Measurements from ENCODE around the gene EXOC3. TPM values are rescaled to one million over a fixed set of nuclear protein-coding genes. Genes with fewer than 3 reads are reported as not detected.

EXOC3 gene
- total RNA-seq, 3 donors from 2014 or later (not counting 1 experiment from before 2014, with no cell fraction given) = 89.6 to 99.9 (median 96.3) TPM

DNA sequence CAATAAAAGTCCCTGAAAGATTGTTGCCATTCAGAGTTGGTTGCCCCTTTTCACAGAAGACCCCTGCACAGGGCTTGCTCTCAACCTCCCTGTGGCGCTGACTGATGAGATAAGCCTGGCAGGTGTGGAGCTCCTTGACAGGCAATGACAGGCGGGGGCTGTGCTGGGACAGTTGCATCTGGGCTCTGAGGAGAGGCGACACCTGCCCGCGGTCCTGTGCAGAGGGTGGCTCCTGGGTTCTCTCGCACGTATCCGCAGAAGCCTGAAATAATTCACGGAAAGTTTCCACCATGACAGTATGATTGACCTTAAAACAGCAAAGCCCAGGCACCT, 19.8 kb upstream of the EXOC3 start:
- no peak overlapping the region for H3K27ac Mint-ChIP-seq
- H3K9me3 Mint-ChIP-seq = peaks cover 0 to 9% of the 10 kb centered on the region in 2 donors
- H3K4me3 Mint-ChIP-seq = no peak overlapping the region
- Histone ChIP-seq H3K4me1 (ENCODE audit: control insufficient read depth, insufficient read depth, low read length) (peaks cover 12% of the 10 kb centered on the region), H3K9me3 (ENCODE audit: control insufficient read depth, insufficient read depth, low read length) (no peaks in the 10 kb centered on the region), H3K36me3 (ENCODE audit: control insufficient read depth, insufficient read depth, low read length) (no peaks in the 10 kb centered on the region), H3K27ac (ENCODE audit: low read length) (no peak overlapping the region), H3K27me3 (ENCODE audit: control insufficient read depth, insufficient read depth, low read length) (no peaks in the 10 kb centered on the region), H3K4me3 (ENCODE audit: low read length) (no peak overlapping the region)
- 87% methylated on average over 9 of the region's 9 CpGs for WGBS (ENCODE audit: insufficient coverage)
- DNase-seq (no peak), ATAC-seq (no peak)
- peaks cover 5 to 18% of the 10 kb centered on the region in 2 donors for H3K4me1 Mint-ChIP-seq
- H3K27me3 Mint-ChIP-seq (ENCODE audit: low read depth in 2 of 2) = peaks cover 0 to 4% of the 10 kb centered on the region in 2 donors
- TF ChIP-seq, protein P1, sequence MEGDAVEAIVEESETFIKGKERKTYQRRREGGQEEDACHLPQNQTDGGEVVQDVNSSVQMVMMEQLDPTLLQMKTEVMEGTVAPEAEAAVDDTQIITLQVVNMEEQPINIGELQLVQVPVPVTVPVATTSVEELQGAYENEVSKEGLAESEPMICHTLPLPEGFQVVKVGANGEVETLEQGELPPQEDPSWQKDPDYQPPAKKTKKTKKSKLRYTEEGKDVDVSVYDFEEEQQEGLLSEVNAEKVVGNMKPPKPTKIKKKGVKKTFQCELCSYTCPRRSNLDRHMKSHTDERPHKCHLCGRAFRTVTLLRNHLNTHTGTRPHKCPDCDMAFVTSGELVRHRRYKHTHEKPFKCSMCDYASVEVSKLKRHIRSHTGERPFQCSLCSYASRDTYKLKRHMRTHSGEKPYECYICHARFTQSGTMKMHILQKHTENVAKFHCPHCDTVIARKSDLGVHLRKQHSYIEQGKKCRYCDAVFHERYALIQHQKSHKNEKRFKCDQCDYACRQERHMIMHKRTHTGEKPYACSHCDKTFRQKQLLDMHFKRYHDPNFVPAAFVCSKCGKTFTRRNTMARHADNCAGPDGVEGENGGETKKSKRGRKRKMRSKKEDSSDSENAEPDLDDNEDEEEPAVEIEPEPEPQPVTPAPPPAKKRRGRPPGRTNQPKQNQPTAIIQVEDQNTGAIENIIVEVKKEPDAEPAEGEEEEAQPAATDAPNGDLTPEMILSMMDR (IDR thresholded peaks at IDR 0.05) = no peak
- H3K36me3 Mint-ChIP-seq = no peaks in the 10 kb centered on the region
- intact Hi-C loops (cut with micrococcal nuclease) = no loop called here

DNA sequence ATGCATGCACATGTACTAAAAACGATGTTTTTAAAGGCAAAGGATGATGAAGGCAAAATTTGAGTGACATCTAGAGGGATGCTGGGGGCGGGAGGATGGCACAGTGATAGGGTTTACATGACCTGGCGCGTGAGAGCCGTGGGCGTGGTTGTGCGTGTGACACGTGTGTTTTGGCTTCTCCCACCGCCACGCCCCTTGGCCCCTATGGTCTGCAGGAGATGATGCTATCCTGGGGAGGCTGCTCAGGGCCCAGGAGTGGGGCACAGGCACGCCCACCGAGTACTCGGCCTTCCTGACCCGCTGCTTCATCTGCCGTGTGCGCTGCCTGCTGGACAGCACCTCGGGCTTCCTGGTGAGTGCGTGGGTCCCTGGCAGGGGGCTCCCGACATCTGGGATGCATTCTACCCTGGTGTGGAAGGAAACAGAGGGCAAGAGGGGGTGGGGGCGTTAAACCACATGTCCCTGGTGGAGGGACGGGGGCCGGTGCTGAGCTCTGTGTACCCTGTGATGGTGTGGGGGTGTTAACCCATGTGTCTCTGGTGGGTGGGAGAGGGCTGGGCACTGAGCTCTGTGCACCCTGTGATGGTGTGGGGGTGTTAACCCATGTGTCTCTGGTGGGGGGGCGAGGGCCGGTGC, 19.2 kb upstream of the EXOC3 start:
- ATAC-seq (peak in 1 of 3 donors; percentile 49), DNase-seq (no peak)
- no peaks in the 10 kb centered on the region for H3K36me3 ChIP-seq (ENCODE audit: control insufficient read depth, insufficient read depth, low read length)
- no peak overlapping the region for H3K27ac ChIP-seq (ENCODE audit: low read length)
- H3K27me3 Mint-ChIP-seq (ENCODE audit: low read depth in 2 of 2) = peaks cover 0 to 4% of the 10 kb centered on the region in 2 donors
- H3K4me1 ChIP-seq (ENCODE audit: control insufficient read depth, insufficient read depth, low read length) = peaks cover 12% of the 10 kb centered on the region
- no peaks in the 10 kb centered on the region for H3K36me3 Mint-ChIP-seq
- TF ChIP-seq, protein P1 (IDR thresholded peaks at IDR 0.05) = no peak
- no peak overlapping the region for H3K27ac Mint-ChIP-seq
- H3K9me3 Mint-ChIP-seq = peaks cover 0 to 9% of the 10 kb centered on the region in 2 donors
- H3K4me3 Mint-ChIP-seq = no peak overlapping the region
- WGBS (ENCODE audit: insufficient coverage) = 56% methylated on average over 24 of the region's 24 CpGs
- no peak overlapping the region for H3K4me3 ChIP-seq (ENCODE audit: low read length)
- intact Hi-C loops (cut with micrococcal nuclease) = no loop called here
- H3K9me3 ChIP-seq (ENCODE audit: control insufficient read depth, insufficient read depth, low read length) = no peaks in the 10 kb centered on the region
- H3K4me1 Mint-ChIP-seq = peaks cover 5 to 18% of the 10 kb centered on the region in 2 donors
- H3K27me3 ChIP-seq (ENCODE audit: control insufficient read depth, insufficient read depth, low read length) = no peaks in the 10 kb centered on the region

DNA sequence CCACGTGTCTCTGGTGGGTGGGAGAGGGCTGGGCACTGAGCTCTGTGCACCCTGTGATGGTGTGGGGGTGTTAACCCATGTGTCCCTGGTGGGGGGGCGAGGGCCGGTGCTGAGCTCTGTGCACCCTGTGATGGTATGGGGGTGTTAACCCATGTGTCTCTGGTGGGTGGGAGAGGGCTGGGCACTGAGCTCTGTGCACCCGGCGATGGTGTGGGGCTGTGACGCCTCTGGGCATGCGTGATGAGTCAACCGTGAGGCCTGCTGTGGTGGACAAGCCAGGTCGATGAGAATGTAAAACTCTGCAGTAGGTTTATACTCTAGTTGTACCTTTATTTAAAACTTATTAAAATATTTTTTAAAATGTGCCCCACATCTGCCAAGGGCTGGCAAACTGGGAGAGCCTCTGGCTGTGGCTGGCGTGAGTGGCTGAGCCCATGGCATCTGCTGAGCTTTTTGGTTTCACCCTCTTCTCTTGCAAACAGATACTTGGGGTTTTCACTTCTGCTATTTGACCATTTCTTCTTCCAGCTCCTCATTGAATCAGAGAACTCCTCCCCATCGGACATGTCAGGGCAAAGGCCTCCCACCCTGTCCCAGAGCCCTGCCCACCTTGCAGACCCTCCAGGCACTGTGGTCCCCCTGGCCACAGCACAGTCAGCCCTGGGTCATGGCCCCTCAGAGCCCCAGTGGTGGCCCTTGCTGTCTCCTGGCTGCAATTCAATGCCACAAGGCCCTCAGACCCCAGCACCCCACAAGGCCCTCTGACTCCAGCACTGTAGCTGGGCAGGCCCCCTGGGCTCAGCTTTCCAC, 18.5 kb upstream of the EXOC3 start:
- H3K27ac ChIP-seq (ENCODE audit: low read length) = no peak overlapping the region
- peak in 2 of 3 donors; percentile 34 to 61 for ATAC-seq

More for the DNA sequence above, 18.5 kb upstream of the EXOC3 start:
- no peak for DNase-seq
- intact Hi-C loops (cut with micrococcal nuclease) = no loop called here
- no peak overlapping the region for H3K27ac Mint-ChIP-seq
- no peaks in the 10 kb centered on the region for H3K36me3 ChIP-seq (ENCODE audit: control insufficient read depth, insufficient read depth, low read length)
- WGBS (ENCODE audit: insufficient coverage) = 48% methylated on average over 10 of the region's 11 CpGs
- H3K9me3 Mint-ChIP-seq = peaks cover 0 to 9% of the 10 kb centered on the region in 2 donors
- H3K36me3 Mint-ChIP-seq = no peaks in the 10 kb centered on the region
- no peak overlapping the region for H3K4me3 ChIP-seq (ENCODE audit: low read length)
- TF ChIP-seq, protein P1 (IDR thresholded peaks at IDR 0.05) = no peak
- peaks cover 5 to 18% of the 10 kb centered on the region in 2 donors for H3K4me1 Mint-ChIP-seq
- peaks cover 0 to 4% of the 10 kb centered on the region in 2 donors for H3K27me3 Mint-ChIP-seq (ENCODE audit: low read depth in 2 of 2)
- H3K4me3 Mint-ChIP-seq = no peak overlapping the region
- no peaks in the 10 kb centered on the region for H3K27me3 ChIP-seq (ENCODE audit: control insufficient read depth, insufficient read depth, low read length)
- H3K9me3 ChIP-seq (ENCODE audit: control insufficient read depth, insufficient read depth, low read length) = no peaks in the 10 kb centered on the region
- peaks cover 12% of the 10 kb centered on the region for H3K4me1 ChIP-seq (ENCODE audit: control insufficient read depth, insufficient read depth, low read length)

Measured in natural killer cell (primary cell).